CD4-positive, alpha-beta T cell treated with Interleukin-4 for 1 hour (primary cell): ENCODE data around the gene GPR142.

Experiments used
- DNase-seq, 2 donors: peaks; one replicate each; pipeline ENCODE4 v3.0.0-alpha.2; 2020 to 2022

Gene GPR142

DNA sequence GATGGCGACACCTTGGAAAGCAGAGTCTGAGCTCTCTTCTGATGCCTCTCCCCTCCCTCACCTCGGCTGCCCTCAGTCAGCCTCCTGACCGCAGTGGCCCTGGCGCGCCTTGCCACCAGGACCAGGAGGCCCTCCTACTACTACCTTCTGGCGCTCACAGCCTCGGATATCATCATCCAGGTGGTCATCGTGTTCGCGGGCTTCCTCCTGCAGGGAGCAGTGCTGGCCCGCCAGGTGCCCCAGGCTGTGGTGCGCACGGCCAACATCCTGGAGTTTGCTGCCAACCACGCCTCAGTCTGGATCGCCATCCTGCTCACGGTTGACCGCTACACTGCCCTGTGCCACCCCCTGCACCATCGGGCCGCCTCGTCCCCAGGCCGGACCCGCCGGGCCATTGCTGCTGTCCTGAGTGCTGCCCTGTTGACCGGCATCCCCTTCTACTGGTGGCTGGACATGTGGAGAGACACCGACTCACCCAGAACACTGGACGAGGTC, 4.4 kb downstream of the GPR142 start:
- no peak for DNase-seq

DNA sequence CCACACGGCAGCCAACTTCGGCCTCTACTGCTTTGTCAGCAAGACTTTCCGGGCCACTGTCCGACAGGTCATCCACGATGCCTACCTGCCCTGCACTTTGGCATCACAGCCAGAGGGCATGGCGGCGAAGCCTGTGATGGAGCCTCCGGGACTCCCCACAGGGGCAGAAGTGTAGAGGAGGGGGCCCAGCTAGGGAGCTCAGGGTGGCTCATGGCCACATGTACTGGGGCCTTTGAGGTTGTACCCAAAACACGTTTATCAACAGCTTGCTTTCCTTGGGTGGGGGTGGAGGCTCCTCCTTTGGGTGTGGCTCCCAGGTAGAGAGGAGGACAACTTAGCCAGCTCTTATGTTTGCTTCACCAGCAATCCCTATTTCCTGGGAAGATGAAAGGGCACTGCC, 5.1 kb downstream of the GPR142 start:
- DNase-seq: no peak

DNA sequence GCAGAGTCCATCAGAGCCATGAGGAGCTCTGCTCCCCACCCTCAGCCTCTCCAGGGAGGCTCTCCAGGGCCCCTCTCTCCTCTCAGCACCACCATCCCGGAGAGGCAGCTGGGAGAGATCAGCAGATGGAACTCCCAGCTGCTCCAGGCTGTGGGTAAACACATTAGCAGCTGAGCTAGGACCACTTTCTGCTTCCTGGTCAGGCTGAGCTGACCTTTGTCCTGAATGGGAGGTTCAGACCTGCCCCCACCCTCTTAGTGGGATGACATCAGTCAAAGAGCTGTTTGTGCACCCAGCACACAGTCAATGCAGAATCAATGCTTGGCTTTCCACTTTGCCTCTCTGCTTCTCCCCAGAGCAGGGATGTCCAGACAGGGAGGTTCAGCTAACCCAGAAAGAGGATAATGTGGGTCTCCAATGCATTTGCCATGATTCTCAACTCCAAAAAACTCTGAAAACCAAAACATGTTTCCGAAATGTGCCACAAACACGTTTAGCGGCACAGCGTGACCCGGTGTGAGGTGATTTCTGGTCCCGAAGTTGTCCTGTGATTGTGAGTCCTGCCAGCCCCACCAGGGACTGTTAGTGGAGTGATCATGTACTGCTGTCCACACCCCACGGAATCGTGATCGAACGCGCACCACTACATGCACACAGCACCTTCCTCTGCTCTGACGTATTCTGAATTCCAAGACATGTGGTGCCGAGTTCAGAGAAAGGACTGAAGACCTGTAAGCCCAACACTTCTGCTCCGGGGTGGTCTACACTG, 6.7 kb downstream of the GPR142 start:
- DNase-seq: no peak

DNA sequence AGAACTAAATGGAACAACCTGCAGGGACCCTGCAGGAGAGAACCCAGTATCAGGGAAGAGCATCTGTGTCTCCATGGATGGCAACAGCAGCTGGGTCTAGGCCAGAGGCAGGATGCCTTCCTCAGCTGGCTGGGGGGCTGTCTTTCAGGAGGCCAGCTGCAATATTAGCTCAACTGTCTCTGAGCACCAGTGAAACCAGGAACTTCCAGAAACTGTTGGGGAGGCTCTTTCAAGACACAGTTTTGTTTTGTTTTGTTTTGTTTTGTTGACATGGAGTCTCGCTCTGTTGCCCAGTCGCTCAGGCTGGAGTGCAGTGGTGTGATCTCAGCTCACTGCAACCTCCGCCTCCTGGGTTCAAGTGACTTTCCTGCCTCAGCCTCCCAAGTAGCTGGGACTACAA, 7.6 kb downstream of the GPR142 start:
- DNase-seq: no peak

DNA sequence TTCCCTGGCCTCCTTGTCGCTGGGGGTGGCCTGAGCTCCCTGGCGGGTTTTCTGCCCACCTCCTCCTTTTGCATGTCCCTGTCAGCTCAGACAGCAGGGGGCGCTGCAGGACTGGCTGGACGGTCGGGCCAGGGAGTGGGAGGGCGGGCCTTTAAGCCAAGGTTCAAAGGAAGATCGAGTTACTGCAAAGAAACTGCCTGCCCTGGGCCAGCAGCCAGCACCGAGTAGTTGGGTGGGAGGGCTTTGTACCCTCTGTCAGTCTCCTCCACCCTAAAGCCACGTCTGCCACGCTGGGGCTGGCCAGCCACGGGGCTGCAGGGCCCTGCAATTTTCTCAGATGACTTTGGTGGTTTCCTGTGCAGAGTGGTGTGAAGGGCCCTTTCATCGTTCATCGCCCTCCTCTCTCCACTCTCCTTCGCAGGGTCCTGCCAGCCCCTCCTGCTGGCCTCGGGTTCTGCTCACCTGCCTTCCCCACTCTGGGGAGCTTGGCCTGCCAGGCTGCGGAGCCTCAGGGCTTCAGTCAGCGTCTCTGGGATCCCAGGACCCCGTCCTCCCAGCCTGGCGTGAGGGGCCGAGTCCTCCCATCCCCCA, 12.3 kb downstream of the GPR142 start:
- peak; percentile 88 to 90 for DNase-seq

DNA sequence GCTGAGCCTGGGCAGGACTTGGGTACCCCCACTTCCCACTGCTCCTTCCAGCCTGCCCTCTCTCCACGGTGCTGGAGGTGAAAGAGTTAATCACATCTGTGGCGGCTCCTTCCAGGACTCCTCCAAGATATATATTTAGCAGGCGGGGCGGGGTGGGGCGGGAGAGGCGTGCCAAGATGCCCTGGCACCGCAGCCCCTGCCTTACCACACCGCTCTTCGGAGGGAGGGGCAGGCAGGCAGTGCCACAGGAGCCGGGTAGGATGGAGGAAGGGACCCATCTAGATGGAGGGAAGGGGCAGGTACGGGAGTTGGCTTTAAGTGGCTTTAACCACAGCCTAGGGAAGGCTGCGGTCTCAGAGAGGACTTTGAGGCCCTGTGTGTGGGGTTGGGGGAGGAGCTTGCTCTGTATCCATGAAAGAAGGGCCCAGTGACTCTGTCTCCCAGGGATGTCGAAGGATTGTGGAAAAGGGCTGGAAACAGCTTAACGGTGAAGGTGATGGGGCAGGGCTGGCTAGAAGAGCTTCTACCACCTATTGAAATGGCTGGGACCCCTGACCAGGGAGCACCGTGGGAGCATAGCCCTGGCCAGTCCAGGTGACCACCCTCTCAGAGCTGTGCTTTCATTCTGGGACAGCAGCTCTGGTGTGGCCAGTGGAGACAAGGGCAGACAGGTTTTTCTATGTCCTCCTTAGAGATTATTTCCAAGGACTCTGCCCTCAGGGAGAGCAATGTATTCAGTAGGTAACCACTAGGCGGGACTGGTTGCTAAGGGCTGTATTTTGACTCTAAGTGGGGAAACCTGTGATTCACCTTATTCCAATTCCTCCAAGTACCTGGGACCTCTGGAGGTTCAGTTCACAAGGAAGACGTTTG, 13.0 kb downstream of the GPR142 start:
- no peak for DNase-seq

DNA sequence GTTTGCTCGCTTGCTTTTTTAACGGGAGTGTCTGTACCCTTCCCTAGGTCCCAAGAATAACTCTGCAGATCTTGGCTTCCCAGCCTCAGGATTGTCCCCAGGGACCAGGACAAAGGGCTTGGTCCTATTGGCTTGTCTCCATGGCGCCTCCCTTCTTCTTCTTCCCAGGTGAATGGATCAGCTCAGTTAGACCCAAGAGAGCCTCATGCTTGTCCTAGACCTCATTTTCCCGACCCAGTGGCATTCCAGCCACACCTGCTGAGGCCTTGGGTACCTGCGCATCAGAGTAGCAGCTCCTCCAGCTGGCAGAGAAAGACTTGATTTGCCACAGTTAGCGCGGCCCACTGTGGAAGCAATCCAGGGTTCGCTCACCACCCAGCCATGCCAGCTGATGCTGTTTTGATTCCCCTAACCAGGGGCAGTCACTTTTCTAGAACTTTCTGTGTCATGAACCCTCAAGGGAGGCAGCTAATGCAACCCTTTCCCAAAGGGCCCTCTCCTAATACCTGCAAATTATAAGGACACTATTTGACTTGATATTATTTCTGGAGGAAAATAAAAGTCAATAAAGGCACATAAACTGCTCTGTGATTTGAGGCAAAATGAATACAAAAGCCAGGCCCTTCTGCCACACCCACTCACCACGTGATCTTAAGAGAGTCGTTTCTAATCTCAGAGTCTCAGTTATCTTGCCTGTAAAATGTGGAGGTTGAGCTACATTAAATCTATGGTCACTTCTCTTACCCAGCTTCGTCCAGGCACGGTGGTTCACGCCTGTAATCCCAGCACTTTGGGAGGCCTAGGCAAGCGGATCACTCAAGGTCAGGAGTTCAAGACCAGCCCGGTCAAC, 13.9 kb downstream of the GPR142 start:
- no peak for DNase-seq

DNA sequence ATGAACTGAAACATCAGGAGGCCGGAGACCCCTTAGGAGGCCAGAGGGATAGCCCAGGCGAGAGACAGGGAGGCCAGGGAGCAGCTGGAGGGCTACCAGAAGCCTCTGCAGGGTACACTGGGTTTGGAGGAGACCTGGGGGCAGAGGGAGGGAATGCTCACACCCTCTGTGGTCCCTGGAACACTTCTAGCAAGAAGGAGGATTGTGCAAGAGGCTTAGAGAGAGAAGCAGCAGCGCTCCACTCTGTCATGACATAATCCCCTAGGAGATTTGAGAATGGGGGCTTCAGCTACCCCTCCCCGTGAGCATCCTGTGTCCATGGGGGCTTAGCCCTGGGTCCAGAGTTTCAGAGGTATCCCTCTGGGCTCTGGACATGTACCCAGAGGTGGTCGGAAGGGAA, 15.8 kb downstream of the GPR142 start:
- DNase-seq: no peak

DNA sequence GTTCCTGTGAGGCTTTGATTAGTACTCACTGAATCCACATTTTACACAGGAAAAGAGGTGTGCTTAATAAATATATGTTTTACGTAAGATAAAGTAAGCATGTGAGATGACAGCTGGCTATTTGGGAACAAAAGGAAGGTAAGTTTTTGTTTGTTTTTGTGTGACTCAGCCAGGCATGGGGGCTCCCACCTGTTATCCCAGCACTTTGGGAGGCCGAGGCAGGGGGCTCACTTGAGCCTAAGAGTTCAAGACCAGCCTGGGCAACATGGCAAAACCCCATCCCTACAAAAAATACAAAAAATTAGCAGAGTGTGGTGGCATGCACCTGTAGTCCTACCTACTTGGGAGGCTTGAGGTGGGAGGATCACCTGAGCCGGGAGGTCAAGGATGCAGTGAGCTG, 17.9 kb downstream of the GPR142 start:
- no peak for DNase-seq

DNA sequence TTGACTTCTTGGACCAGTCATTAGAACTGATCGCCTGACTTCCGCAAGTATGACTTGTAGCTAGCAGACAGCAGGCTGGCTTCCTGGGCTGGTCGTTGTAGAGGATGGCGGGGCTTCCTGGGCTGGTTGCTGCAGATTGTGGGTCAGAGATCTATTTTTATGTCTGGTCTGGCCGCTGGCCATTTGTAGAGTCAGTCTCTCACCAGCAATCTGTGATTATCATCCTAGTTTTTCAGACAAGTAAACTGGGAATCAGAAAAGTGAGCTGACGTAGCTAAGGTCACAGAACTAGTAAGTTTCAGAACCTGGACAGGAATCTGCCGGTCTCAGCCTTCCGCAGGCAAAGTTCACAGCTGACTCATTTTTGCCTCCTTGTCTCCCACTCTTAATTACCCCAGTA, 19.1 kb downstream of the GPR142 start:
- no peak for DNase-seq

DNA sequence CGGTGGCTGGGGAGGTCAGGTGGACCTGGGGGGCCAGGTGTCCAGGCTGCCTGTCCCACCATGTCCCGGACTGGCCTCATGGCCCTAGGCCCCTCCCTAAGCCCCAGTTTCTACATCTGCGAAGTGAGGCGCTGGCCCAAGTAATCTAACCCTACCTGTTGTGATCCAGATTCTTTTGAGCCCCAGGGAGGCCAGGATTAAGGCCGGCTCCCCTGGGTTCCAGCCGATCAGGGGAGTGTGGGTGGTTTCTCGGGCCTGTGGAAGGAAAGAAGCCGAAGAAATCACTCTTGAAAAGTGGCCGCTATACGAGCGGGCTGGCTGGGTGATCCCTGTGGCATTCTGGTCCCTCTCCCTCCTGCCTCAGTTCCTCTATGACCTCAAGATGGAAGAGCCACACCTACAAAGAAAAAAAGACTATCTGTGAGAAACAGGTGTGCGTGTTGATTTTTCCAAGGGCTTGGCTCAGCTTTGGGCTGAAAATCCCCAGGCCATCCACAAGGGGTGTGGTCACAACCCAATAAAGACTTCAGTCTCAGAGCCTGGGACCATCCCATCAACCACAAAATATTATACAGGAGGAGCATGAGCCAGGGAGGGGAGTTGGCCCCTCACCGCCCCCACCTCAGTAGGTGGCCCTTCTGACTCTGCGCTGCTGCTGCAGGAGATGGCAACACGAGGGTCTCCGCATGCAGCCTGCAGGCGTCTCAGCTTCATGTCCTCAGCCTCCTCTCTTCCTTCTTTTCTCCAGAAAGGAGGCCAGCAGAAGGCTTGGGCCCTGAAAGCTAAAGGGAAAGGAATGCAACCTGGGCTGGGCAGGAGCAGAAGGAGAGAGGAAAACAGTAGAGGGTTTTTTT, 20.3 kb downstream of the GPR142 start:
- no peak for DNase-seq

DNA sequence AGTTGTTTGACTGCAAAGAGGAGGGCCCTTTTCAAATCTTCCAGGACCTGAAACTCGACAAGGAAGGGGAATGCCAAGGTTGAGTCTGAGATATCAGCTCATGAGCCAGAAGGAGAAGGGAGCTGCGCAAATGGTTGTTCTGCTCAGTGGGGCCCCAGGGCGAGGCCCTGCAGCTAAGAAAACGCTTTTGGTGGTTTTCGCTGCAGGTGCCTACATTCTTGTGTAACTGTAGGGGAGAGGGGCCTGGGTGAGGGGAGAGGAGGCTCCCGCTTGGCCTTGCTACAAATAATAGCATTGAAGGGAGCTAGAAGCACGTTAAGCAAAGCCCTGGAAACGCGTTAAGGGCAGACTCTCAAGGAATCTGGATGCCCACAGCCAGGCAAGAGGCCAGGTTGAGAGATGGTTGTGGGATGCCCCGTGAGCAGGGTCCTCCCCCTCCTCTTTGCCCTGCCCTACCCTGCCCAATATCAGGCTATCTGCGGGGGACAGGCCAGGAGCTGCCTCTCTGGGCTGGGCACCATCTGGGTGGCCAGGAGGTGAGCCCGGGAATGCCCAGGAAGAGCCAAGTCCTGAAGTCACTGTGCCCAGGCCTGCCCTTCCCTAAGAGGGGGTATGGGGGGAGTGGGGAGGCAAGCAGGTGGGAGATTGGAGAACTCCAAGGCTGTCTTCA, 21.9 kb downstream of the GPR142 start:
- no peak for DNase-seq

DNA sequence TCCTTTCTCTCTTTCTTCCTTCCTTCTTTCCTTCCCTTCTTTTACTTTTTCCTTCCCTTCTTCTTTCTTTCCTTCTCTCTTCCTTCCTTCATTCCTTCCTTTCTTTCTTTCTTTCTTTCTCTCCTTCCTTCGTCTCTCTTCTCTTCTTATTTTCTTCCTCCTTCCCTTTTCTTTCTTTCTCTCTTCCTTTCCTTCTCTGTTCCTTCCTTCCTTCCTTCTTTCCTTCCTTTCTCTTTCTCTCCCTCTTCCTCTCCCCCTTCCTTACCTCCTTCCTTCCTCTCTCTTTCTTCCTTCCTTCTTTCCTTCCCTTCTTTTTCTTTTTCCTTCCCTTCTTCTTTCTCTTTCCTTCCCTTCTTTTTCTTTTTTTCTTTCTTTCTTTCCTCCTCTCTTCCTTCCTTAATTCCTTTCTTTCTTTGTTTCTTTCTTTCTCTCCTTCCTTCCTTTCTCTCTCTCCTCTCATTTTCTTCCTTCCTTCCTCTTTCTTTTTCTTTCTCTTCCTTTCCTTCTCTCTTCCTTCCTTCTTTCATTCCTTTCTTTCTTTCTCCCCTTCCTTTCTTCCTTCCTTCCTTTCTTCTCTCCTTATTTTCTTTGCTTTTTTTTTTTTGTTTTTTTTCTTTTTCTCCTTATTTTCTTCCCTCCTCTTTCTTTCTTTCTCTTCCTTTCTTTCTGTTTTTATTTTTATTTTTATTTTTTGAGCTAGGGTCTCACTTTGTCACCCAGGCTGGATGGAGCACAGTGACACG, 22.8 kb downstream of the GPR142 start:
- no peak for DNase-seq

DNA sequence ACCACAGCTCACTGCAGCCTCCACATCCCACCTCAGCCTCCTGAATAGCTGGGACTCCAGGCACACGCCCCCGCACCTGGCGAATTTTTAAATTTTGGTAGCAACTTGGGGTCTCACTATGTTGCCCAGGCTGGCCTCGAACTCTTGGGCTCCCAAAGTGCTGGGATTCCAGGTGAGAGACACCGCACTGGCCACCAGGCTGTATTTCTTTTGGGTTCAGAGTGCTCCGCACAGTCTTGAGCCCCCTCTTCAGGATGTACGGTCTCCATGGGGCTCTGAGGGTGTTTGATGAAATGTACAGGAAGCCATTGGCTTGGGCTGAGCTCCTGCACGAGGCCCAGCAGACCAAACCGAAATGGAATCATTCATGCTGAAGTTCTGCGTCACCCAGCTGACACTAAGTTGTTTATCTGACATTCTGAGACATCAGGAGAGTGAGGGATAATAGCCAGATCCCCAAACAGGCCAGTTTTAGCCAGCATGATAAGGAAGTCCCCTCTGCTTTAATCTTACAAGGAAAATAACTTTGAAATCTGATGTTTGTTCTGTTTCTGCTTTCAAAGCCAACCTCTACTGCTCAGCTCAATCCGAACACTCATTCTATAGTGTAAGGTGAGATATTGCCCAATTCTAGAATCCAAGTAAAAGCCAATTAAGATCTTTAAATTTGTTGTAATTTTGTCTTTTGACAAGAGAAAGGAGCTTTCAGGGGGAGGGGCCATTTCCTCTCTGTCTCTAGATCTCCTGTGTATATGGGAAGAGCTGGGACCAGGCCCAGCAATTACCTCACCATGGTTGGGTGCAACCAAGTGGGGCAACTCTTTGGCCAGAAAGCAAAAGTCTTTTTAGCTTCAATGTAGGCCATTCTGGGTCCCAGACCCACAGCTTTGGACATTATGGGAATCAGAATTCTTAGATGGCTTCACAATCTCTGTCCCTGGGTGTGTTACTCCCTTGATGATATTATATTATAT, 23.7 kb downstream of the GPR142 start:
- DNase-seq: no peak

DNA sequence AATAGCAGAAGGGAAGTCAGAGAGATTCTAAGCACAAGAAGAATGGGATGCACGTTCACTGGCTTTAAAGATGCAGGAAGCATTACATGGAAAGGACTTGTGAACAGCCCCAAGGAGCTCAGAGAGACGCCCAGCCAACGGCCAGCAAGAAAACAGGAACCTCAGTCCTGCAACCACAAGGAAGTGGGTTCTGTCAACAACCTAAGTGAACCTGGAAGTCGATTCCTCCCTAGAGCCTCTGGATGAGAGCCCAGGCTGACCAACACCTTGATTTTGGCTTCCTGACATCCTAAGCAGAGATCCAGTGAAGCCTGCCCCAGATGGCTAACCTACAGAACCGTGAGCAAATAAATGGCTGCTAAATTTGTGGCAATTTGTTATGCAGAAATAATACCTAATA, 24.5 kb downstream of the GPR142 start:
- peak in 1 of 2 donors; percentile 27 for DNase-seq

DNA sequence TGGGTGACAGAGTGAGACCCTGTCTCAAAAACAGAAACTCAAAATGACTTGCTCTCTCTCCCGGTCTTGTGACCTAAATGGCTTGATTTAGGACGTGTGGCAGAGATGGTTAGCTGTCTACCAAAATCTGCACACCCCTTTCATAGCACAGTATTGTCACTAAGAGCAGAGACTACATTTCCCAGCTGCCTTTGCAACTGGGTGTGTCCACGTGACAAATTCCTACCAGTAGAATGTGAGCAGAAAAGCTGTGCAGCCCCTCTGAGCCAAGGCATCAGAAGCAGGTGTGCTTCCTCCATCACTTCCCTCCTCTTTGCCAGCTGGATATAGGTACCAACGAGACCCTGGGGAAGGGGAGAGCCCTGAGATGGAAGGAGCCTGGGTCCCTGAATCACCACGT, 25.5 kb downstream of the GPR142 start:
- DNase-seq: no peak

DNA sequence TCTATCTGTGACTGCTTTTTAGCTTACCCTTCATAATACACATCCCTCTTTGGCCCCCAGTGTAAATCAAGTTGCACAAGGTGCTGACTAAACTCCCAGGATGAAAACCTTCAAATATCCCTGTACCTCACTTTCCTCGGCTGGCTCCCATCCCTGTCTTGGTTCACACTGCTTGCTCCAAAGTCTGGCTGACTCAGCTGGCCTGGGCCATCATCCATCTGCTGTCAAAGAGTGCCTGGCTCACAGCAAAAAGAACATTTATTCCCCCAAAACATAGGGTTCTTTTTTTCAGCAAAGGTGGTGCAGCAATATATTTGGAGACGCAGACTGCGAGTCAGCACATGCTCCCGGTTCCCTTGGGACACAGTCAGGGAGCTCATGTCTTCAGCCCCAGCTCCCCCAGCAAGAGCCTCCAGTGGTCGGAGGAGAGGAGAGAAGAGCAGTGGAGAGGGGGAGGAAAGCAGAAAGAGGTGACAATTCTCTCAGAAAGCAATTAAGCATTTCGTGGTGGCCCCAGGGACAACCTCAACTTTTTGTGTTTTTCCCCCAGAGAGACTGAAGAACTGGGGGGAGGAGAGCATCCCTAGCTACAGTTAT, 26.1 kb downstream of the GPR142 start:
- DNase-seq: no peak

DNA sequence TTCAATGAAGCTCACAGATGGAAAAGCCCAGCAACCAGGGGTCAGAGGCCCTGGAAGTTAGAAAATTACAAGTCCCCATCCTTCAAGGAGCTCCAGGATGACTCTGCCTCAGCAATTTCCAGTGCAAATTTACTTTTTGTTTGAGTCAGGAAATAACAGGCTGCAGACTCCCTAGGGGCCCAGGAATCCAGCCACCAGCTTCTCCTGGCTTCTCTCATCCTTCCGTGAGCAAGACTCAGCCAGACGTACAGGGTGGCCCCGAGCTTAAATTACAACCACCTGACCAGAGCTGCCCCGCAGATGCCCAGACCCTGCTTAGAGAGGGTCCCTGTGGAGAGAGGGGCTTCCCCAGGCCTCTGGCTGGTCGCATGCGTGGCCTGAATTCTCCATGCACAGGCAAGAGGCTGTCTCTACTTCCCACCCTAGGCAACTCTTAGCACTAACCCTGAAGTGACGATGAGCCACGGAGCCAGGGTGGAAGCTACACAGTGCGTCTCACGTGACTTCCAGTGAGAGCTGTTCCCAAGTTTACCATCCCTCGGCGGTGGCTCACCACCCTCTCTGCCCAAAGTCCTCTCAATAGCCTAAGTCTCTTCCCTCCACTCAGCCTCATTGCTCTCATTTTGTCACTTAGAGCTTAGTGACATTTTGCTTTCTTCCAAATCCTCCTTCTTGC, 27.1 kb downstream of the GPR142 start:
- no peak for DNase-seq
